Glomerular visceral epithelial cell (primary cell): ENCODE results near the gene CUL4A.
A peak's percentile ranks its signal among the peaks of the same experiment; 100 is the strongest.
"Not testable (repeated sequence)": the region's sequence is repeated elsewhere in the genome, so short reads cannot be mapped to it uniquely, and the experiment has no call there.

Experiments
- DNase-seq: peaks from one replicate; pipeline ENCODE4 v3.0.0-alpha.2; 2016; ENCODE audit errors: extremely low spot score

Gene CUL4A

DNA sequence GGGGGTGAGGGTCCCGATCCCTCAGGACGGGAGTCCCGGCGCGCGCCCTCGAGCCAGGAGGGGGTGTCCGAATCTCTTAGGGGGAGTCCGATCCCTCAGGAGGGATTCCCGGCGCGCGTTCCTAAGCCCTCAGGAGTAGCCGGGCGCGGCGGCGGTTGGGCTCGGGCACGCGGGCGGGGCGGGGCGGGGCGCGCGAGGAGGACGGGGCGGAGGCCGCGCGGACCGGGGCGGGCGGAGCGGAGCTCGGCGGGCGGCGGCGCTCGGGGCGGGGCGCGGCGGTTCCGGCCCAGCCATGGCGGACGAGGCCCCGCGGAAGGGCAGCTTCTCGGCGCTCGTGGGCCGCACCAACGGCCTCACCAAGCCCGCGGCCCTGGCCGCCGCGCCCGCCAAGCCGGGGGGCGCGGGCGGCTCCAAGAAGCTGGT lies at the start of gene CUL4A:
CUL4A (plus strand) TSS at position 278 of the 423 bp plus-strand sequence; CDS start at position 293, 15 bp downstream.
- peak; percentile 79 for DNase-seq

DNA sequence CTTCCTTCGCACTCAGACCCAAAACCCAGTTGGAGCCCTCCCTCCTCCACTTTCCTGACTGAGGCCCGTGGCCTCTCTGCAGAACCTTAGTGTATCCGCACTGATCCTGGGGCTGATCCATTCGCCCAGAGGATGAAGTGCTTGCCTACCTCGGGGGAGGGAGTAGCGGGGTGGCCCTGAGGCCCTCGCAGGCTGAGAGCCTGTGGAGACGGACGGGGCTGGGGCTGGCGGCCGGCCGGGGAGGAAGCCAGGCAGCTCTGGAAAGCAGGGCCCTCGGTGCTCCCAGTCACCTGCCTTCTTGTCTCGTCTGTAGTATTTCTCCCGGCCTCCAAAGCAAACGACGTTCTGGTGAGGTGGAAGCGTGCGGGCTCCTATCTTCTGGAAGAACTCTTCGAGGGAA lies 49.7 kb upstream of the CUL4A start:
- DNase-seq: no peak

DNA sequence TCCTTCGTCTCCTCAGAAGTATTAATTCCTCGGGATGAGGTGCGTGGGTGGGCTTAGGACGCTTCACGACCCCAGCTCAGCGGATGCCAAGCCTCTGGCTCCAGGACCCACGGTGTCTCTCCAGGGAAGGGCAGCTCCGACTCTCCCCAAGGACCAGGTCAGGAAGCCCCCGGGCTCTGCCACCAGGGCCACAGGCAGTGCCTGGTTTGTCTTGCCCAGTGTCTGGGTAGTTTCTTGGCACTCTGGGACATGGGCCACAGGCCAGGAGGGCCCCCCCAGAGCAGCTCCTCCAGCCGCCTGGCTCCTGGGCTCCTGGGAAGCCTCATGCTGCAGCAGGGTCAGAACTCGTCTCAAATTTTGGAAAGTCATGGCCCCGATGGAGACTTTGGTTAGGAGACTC lies 48.4 kb upstream of the CUL4A start:
- DNase-seq: no peak

DNA sequence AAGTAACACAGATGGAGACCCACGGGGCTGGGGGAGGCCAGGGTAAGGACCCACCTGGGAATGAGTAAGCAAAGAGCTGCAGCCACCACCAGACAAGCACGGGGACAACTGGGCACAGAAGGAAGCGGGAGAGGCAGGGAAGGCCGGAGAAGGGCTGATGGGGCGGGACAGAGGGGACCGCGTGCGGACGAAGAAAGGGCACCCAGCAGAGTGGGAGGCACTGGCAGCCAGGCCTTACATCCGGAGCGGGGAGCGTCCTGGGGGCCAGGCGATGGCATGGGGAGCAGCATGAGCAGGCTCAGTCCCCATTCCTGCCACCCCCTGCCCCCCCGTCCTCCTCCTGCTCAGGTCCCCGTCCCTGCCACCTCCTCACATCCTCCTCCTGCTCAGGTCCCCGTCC lies 48.0 kb upstream of the CUL4A start:
- no peak for DNase-seq

DNA sequence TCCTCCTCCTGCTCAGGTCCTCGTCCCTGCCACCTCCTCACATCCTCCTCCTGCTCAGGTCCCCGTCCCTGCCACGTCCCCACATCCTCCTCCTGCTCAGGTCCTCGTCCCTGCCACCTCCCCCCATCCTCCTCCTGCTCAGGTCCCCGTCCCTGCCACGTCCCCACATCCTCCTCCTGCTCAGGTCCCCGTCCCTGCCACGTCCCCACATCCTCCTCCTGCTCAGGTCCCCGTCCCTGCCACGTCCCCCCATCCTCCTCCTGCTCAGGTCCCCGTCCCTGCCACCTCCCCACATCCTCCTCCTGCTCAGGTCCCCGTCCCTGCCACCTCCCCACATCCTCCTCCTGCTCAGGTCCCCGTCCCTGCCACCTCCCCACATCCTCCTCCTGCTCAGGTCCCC lies 47.4 kb upstream of the CUL4A start:
- not testable (repeated sequence) for DNase-seq

DNA sequence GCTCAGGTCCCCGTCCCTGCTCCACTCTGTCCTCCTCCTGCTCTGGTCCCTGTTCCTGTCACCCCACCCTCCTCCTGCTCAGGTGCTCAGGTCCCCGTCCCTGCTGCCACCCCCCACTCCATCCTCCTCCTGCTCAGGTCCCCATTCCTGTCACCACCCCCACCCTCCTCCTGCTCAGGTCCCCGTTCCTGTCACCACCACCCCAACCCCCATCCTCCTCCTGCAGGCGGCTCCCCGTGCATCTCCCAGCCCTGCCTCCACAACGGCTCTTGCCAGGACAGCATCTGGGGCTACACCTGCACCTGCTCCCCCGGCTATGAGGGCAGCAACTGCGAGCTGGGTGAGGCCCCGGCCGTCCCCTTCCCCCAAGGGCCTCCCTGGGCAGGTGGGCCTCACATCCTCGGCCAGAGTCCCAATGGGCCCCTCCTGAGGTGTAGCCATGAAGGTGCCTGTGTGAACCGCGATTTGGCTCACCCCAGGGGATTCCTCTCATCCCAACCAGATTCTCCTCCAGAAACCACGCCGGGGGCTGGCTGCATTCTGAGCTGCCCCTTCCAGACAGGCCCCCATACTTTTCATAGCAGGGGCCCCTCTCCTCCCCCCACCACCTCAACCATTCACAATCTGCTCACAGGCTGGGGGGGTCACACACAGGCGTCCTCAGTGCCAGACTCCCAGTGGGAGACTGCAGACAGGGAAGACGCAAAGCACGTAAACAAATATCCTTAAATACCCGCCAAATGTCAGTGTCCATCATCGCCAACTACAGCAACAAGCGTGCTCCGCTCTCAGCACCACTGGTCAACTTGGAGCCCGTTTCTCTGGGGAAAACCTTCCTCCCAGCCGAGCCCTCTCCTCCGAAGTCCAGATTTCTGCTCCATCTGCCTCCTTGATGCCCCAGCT lies 46.4 kb upstream of the CUL4A start:
- no peak for DNase-seq

DNA sequence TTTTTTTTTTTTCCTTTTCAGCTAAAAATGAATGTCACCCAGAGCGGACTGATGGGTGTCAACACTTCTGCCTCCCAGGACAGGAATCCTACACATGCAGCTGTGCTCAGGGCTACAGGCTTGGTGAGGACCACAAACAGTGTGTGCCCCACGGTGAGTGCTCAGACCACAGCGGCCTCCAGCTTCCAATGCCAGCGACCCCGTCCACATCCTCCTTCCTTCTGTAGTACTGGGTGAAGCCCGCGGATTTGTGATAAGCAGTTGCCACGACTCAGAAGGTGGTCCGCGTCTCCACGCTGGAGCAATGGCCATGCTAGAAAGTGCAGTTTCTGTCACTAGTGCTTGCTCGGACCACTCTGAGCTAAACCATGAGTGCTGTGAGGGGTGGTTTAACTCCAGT lies 44.9 kb upstream of the CUL4A start:
- DNase-seq: no peak

DNA sequence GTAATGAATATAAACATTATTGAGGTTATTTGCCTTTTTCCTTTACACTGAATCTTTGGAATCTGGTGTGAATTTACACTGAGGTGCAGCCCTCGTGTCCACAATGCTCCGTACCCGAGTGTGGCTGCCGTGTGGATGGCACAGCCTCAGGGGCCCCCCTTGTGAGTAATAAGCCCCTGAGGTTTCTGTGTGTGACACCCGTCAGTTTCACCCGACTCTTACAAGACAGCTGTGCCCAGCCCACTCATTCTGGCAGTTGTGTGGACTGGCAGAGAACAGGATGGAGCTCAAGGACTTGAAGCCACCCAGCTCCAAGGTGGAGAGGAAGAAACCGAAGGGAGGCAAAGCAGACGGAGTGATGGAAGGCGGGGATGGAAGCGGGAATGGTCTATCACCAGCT lies 43.1 kb upstream of the CUL4A start:
- DNase-seq: no peak

DNA sequence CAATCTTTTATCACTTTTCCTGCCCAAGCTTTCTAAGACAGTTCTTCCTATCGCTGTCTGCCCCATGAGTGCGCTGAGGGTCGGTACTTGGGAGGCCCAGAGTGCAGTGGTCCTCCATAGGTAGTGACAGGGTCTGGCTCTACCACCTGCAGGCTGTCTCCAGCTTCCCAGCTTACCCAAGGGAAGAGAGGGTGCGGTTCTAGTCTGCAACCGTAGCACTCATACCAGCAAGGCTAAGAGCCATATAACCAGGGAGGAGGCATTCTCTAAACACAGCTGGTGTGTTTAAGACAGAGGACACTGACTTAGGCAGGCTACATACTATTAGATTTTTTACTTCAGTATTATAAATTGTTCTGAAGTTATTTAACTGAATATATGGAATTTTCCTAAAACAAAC lies 42.7 kb upstream of the CUL4A start:
- DNase-seq: no peak

DNA sequence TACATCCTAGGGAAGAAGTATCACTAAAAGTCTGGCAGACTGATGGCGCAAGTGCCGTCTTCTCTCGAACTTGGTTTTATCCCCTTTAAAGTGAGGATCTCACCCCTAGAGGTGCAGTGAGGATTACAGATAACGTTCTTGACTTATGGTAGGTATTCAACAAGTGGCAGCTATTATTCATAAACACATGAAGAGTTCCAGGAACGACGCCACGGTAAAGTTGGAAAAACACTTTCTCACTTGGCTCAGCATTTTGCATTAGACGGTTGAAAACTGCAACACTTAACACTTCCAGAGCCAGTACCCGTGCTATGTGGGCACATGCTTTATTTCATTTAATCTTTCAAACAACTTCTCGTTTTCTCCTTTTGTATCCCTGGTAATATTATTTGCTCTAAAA lies 42.3 kb upstream of the CUL4A start:
- DNase-seq: no peak

DNA sequence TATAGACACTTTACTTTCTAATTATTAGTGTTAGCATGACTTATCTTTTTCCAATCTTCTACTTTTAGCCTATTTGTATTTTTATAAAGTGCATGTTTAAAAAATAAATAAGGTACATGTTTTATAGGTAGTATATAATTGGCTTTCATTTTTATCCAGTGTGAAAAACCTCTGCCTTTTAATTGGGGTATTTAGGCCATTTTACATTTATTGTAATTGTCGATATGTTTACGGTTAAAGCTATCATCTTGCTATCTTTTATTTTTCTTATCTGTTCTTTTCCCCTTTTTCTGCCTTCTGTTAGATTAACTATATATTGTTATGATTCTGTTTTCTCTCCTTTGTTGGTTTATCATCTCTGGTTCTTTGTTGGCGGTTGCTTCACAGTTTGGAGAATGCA lies 41.8 kb upstream of the CUL4A start:
- no peak for DNase-seq

DNA sequence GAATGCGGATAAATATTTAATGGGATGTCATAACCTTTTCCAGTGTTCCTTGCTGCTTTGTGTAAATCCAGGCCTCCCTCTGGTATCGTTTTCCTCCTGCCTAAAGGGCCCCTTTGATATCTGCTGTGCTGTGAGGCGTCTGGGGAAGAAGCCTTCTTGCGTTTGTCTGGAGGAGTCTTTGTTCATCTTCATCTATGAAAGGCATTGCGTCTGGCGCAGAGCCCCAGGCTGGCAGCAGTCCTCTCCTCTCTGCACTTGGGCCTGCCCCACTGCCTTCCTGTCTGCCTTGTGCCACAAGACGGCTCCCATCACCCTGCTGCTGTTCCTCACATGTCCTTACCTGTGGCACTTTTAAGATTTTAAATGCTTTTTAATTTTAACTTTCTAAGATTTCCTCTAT lies 41.2 kb upstream of the CUL4A start:
- DNase-seq: no peak

DNA sequence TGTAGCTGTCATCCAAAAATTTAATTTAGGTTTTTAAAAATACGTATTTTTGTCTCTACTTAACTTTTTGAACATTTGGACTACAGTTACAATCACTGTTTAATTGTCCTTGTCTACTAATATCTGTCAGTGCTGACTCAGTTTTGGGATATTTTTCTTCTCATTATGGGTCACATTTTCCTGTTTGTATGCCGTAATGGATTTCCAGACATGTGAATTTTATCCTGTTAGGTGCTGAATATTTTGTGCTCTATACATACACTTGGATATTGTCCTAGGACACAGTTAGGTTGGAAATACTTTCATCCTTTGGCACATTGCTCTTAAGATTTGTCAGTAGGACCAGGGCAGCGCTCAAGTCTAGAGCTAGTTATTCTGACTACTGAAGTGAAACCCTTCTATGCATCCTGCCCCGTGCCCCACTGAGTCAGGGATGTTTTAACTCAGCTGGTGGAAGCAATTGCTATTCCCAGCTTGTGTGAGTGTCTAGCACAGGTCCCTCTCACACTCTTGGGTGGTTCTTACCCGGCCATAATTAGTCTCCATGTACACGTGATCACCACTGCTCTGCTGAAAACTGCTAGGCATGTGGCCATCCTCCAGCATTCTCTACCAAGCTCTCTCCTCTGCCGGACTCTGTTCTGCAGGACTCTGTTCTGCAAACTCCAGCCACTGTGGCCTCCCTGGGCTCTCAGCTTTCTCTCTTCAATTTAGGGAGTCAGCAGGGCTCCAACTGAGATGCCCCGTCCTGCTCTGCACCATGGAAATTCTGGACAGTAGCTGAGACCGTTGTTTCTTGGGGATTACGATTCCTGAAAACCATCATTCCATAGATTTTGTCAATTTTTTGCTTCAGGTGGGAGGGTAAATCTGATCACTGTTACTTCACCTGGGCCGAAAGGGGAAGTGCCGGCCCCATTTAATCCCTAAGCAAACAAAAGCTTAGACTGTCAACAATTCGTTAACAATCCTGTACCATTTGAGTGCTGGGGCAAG lies 39.8 kb upstream of the CUL4A start:
- no peak for DNase-seq

DNA sequence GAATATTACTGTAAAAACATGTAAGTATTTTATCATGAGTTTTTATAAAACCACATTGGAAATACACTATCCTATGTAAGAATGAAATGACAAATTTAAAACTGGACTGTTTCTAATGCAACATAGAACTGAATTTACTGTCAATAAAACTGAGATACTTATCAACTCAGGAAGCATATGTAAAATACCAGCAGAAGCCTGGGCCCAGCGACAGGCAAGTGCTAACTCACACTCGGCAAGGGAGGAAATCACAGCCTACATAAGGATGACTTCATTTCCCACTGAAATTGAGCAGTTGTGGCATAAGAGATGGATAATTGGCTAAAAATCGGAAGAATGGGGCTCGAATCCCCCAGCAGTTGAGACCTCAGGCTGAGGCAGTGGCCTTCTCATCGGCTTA lies 38.9 kb upstream of the CUL4A start:
- no peak for DNase-seq

DNA sequence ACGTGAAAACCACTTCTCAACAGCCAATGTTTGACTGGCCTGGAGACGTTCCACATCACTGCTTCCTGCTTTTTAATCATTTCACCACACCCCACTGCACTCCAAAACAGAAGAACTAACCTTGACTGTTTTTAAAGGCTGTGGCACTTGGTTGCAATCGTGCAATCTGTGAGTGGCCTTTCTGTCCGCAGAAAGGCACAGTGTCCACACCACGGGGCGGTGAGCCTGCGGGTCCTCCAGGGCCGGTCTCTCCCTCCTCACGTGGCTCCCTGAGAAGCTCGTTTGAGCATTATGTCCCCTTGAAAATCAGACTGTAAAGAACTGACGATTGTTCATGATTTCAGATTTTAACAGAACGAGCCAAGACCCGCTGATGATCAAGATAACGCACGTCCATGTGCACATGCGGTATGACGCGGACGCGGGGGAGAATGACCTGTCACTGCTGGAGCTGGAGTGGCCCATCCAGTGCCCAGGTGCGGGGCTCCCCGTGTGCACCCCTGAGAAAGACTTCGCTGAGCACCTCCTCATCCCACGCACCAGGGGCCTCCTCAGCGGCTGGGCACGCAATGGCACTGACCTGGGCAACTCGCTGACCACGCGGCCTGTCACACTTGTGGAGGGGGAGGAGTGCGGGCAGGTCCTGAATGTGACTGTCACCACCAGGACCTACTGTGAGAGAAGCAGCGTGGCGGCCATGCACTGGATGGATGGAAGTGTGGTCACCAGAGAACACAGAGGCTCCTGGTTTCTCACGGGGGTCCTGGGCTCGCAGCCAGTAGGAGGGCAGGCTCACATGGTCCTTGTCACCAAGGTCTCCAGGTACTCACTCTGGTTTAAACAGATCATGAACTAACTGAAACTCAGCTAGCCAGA lies 37.9 kb upstream of the CUL4A start:
- DNase-seq: peak; percentile 16

DNA sequence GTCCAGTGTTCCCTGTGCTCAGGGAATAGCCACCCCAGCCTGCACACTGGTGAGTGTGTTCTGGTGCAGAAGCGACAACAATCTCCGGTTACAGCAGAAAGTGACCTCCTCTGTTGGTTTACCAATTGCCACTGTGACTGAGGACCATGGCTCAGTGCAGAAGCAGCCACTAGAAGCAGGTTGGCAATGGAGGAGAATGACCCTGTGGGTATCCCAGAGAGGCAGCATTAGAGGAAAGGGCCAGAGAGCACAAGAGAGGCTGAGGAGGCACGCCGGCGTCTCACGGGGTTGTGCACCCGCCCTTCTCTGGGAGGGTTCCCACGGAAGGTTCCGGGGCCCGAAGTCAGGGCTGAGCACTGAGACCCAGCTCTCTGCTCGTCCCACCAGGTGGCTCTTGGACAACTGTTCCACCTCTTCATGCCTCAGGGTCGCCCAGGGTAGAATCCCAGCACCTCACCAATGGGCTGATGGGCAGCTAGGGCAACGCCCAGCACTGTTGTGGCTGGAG lies 36.9 kb upstream of the CUL4A start:
- no peak for DNase-seq

DNA sequence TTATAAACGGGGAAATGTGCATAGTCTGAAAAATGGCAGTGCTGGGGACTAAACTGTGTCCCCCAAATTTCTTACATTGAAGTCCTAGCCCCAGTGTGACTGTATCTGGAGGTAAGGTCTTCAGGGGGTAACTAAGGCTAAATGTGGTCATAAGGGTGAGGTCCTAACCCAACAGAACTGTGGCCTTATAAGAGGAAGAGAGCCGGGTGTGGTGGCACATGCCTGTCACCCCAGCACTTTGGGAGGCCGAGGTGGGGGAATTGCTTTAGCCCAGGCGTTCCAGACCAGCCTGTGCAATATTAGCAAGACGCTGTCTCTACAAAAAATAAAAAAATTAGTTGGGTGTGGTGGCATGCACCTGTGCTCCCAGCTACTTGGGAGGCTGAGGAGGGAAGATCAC lies 33.1 kb upstream of the CUL4A start:
- DNase-seq: no peak

DNA sequence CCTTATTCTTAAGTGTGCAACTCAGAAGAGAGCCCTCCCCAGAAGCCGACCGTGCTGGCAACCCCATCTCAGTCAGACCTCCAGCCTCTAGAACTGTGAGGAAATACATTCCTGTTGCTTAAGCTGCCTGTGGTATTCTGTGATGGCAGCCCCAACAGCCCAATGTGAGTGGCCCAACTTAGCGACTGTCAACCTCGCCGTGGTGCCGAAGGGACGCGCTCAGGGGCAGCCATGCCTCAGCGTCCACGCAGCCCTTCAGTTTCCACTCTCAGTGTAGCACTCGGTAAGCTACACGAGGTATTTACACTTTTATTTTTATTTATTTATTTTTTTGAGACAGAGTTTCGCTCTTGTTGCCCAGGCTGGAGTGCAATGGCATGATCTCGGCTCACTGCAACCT lies 32.6 kb upstream of the CUL4A start:
- no peak for DNase-seq

DNA sequence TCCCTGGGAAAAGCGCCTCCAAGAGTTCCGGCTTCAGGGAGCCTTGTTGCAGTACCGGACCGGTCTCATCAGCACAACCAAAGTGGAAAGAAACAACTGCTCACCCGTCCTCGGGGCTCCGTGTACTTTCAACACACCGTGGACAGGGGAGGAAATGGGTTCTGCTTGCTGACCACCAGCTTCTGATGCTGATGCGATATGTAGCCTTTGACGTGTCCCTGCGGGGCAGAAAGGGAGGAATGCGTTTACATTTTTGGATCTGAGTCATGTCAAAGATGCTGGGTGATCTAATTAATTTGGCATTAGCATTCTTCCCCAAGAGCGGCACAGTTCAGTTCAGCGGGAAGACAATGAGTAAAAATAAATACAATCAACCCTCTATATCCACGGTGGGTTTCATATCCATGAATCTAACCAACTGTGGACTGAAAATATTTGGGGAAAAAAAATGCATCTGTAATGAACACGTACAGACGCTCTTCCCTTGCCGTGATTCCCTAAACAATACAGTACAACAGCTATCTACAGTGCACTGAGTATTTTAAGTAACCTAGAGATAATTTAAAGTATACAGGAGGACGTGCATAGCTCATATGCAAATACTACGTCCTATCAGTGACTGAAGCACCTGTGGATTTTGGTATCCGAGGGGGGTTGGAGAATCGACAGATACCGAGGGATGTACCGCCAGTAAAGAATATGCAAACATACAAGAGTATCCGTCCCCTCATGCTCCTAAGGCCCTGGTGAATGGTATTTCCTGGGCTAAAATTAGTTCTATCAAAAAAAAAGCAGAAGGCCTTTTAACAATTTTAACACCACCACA lies 31.1 kb upstream of the CUL4A start:
- peak; percentile 68 for DNase-seq

DNA sequence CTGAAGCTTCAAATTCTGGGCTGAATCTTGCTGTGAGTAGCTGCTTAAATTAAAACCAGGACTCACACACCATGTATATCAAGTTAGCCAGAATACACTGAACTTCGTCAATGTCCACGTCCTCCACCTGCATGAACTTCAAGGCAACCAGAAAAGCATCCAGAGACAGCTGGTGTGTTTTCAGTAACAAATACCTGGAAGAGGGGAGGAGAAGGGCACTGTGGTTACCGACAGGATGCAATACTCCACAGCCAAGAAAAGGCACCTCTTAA lies 30.6 kb upstream of the CUL4A start:
- no peak for DNase-seq
